Inferior parietal cortex (tissue), 1 donor: ENCODE data around the gene DCC.
A peak's percentile ranks its signal among the peaks of the same experiment; 100 is the strongest.

ENCODE experiments used
- DNase-seq: peaks from one replicate; pipeline ENCODE4 v3.0.0-alpha.2; 2016; ENCODE audit errors: extremely low spot score

DCC gene, protein sequence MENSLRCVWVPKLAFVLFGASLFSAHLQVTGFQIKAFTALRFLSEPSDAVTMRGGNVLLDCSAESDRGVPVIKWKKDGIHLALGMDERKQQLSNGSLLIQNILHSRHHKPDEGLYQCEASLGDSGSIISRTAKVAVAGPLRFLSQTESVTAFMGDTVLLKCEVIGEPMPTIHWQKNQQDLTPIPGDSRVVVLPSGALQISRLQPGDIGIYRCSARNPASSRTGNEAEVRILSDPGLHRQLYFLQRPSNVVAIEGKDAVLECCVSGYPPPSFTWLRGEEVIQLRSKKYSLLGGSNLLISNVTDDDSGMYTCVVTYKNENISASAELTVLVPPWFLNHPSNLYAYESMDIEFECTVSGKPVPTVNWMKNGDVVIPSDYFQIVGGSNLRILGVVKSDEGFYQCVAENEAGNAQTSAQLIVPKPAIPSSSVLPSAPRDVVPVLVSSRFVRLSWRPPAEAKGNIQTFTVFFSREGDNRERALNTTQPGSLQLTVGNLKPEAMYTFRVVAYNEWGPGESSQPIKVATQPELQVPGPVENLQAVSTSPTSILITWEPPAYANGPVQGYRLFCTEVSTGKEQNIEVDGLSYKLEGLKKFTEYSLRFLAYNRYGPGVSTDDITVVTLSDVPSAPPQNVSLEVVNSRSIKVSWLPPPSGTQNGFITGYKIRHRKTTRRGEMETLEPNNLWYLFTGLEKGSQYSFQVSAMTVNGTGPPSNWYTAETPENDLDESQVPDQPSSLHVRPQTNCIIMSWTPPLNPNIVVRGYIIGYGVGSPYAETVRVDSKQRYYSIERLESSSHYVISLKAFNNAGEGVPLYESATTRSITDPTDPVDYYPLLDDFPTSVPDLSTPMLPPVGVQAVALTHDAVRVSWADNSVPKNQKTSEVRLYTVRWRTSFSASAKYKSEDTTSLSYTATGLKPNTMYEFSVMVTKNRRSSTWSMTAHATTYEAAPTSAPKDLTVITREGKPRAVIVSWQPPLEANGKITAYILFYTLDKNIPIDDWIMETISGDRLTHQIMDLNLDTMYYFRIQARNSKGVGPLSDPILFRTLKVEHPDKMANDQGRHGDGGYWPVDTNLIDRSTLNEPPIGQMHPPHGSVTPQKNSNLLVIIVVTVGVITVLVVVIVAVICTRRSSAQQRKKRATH (N-terminal part only)

DNA sequence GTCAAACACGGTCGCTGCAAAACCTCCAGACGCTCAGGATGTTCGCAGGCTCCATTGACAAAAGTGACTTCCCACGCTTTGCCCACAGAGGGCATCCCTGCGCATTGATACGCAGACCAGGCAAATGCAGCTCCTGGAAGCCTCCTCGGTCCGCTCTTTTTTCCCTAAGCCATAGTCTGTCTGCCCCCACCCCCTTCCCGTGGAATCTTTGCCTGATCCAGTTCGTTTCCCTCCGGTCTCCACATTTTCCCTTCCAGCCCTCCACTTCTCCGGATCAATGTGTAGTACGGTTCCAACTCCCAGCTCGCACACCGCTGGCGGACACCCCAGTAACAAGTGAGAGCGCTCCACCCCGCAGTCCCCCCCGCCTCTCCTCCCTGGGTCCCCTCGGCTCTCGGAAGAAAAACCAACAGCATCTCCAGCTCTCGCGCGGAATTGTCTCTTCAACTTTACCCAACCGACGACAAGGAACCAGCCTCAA is at the start of gene DCC:
DCC (plus strand) TSS at position 307 of the 481 bp plus-strand sequence. CDS start 591 bp downstream, outside the sequence.
- DNase-seq: peak; percentile 79

DNA sequence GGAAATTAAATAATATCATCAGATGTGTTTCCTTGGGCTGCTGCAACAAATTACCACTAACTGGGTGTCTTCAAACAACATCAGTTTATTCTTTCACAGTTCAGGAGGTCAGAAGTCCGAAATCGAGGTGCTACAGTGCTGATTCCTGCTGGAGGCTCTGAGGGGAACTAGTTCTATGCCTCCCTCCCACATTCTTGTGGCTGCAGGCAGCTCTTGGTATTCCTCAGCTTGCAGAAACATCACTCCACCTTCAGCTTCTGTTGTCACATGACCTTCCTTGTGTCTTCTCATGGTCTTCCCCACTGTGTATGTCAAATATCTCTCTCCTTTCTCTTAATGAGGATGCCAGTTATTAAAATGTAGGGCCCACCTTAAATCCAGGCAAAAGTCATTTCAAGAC is 29.3 kb upstream of the DCC start:
- no peak for DNase-seq

DNA sequence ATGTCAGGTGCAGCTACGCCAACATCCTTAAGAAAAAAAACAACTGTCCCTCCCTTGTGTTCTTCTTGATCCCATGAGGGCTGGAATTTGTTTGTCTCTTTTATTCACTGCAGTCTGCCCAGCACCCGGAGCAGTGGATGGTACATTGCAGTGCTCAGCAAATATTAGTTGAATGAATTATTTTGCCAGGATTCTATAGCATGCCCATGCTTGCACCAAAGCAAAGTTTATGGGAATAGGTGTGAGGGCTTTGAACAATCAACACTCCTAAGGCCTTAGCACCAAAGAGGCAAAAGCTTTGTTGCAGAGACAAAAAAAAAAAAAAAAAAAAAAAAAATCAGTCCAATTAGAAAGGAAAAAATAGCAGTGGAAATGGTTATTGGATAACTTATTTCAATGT is 28.7 kb upstream of the DCC start:
- no peak for DNase-seq

DNA sequence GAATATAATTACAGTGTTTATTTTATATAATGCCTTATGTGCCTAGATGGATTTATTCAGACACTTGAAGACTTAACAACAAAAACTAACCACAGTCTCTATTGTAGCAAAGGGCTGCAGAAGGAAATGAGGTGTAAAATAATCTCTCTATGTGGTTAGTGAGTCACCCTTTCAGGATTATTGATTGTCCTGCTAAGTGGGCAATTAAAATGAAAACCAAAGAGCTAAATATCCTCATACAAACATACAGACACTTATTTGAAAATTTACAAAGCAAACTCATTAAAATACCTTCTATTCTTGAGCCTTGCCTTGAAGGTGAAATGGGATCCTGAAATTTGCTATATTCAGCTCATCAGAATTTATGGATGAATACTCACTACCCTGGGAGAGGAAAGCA is 27.7 kb upstream of the DCC start:
- no peak for DNase-seq

DNA sequence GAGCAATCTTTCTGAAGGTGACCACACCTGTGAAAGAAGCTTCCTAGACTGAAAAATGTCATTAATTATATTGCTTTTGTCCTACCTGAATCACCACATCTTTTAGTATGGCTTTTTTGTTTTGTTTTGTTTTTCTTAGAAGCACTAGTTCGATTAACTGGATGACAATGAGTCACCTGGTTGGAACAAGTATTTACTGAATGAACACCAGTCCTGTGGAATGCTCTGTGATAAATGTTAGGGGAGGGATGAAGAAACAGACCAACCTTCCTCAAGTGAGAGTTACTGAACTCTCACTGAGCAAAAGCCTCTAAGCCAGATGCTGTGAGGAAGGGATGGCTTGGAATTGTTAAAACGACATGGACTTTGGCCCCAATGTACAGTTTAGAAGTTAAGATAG is 26.8 kb upstream of the DCC start:
- no peak for DNase-seq

DNA sequence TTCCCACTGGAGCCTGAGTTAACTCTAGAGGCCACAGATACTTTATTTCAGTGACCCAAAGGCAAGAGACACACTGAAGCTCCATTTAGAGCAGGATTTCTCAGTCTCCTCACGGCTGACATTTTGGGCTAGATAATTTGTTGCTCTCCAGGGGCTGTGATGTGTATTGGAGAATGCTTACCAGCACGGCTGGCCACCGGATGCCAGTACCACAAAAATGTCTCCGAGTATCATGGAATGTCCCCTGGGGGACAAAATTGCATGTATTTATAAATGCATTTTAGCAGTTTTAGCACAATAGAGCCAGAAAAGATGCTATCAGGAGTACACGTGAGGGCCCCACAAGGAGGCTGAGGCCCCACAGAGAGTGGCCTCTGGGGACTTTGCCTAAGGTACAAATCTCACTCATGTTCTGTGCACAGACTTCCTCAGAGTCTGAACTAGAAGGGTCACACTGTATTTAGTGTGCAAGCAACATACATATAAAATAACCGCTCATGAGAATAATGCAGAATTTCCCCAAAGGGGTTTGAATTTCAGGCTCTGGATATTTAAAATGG is 20.5 kb upstream of the DCC start:
- no peak for DNase-seq

DNA sequence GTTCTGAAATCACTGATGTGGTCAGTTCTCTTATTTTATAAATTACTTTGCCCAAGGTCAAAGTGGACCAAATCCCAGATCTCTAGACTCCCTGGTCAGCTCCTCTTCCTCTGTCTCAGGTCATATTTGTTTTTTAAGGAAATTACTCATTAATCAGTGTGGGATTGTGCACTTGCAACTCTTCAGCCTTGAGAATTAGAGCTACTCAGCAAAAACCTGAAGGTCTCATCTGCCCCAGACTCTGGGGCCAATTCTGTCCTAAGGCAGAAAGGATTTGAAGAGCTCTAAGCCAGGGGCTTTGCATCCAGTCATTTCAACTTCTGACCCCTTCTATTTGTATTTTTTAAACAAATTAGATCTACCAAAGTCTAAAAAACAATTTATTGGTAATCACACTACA is 17.7 kb upstream of the DCC start:
- DNase-seq: no peak

DNA sequence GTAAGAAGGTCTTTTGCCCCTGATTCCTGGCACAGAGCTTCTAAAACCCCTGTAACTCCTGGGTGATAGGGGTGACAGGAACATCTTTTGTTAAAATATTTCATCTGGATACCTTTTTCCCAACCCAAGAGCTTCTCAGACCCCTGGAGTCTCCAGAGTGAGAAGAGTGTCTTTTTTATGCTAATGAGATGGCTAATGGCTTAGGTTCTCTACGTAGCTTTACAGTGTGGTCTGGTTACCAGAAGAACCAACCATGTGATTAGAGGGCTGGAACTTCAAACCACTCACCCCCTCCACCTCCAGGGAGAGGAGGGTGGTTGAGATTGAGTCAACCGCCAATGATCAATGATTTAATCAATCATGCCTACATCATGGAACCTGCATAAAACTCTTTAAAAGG is 16.2 kb upstream of the DCC start:
- no peak for DNase-seq

DNA sequence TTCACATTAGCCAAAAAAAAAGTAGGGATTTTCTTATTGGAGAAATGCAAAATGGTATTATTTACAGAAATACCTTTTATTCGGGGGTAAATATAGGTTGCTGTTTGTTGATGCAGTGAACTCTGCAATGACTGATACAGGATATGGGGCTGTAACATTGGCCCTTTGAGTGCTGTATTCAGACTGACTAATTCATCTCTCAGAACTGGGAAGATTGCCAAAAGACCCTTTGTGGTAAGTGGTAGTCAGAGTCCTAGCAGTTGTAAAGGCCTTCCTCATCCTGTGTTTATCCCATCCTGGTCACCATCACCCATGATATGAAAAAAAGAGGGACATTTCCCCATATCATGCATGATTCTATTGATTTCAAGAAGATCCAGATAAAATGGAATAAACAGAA is 14.0 kb upstream of the DCC start:
- no peak for DNase-seq

DNA sequence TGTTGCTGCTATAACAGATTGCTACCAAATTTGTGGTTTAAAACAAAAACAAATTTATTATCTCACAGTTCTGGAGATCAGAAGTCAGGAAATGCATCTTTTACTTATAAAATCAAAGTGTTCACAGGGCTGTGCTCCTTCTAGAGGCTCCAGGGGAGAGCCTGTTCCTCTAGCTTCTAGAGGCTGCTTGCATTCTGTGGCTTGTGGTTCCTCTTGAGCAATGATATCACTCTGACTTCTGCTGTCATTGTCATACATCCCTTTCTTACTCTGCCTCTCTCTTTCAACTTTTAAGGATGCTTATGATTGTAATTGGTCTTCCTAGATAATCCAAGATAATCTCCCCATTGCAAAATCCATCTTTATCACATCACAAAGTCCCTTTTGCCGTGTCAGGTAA is 6.1 kb upstream of the DCC start:
- DNase-seq: no peak

DNA sequence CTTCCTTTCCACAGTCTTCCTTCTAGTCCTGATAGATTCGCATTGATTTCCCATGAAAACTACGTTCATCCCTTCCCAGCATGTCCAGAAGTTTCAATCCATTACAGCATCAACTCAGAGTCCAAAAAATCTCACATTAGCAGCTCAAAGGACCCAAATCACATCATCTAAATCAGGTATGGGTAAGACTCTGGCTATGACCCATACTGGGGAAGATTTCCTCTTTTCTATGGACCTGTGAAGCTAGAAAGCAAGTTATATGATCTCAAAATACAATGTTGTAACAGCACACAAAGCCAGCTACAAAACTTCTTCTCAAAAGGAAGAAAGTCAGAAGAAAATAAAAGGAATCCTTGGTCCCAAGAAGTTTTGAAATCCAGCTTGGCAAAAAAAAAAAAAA is 5.7 kb upstream of the DCC start:
- DNase-seq: no peak

DNA sequence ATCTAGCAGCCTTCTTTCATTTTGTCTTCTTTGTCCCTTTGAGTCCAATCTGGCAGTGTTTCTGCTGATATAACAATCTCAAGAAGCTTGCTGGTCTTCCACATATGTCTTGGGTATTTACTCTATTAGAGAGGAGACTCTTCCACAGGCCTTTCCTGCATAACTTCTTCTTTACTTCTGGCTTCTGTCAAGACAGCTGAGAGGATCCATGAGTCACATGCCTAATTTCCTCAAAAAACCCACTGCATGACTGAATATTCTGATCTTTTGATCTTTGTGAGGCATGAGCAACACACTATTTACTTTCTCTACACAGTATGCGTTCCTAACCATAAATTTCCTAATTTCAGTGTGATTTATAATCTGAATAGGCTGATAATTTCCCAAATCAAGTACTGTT is 5.1 kb upstream of the DCC start:
- DNase-seq: no peak

DNA sequence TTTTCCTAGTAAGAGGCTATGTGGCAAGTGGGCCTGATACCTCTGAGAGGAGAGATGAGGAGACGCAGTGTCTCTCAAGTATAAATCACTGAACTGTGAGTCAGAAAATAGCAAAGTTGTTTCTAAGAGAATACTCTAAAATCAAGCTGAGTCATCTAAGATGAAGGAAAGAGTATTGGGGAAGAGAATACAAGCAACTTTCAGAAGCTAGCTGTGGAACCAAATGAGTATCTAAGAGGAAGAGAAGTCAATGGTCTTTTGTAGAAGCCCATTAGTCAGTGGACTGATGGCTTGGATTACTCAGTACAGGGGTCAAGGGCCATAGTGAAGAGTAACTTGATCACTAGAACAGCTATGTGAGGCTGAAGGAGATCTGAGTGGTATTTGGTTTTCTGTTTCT is 2.7 kb upstream of the DCC start:
- DNase-seq: no peak

DNA sequence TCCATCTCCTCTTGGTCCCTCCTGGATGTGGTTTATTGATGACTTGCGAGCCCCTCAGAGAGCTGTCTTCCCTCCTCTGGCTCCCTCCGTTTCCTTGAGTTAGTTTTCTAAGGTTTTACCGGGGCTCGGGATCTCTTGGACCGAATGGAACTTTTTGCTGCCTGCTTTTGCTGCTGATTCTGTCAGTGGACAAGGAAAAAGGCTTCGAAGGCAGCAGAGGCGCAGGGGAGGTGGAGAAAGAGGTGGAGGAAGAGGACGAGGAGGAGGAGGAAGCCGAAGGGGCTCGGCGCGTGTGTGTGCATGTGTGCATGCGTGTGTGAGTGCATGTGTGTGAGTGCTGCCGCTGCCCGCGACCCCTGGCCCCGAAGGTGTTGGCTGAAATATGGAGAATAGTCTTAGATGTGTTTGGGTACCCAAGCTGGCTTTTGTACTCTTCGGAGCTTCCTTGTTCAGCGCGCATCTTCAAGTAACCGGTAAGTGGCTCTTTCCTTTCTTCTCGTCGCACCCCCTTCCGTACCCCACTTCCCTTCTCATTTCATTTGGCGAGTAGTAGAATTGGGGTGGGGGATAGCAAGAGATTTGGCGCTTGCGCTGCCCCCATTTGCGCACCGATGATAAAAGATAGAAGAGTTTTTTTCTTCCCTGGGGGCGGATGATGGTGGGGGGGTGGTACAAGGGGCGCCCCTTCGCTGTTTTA is 557 bp downstream of the DCC start:
- no peak for DNase-seq

DNA sequence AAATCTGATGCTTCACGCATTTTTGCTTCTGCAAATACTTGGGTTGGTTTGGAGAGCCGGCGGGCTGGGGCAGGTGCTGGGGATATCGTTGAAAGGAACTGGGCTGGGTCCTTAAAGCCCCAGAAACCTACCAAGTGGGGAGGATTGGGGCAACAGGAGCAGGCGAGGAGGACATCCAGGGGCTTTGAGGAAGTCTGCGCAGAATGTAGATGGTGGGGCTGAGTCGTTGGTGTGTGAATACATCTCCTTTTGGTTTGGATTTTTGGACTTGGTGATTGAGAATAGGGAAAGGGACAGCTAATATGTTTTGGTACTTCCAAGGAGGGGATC is 1.1 kb downstream of the DCC start:
- no peak for DNase-seq

DNA sequence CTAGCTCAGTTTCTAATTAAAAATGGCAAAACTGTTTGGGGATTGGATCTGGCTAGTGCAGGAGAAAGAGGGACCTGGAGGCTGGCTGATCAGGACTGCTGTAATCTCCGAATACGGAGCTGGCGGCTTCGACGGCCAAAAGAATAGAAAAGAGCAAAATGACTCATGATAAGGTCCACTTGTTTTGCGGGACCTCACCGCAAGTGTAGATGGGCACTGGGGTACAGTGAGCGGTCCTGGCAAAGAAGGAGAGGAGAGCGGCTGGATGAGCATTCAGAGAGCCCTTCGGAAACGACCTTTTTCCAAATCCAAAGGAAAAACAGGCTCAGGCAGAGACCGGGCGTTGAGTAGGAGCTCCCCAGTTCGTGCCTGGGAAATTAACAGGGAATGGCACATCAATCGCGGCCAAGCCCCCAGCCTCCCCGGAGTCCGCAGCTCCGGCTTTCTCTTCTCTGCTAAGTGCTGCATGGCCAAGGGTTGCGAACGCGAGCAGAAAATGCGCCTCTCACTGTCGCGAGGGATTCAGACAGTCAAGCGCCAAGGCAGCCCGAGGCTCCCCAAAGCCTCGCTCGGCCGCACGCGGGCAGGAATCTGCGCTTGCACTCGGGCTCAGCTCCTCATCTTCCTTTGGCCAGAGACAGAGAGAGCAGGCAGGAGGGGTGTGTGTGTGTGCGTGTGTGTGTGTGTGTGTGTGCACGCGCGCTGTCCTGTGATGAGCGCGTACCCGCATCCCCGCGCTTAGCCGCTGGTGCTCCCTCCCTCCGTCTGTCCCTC is 1.8 kb downstream of the DCC start:
- peak; percentile 43 for DNase-seq

DNA sequence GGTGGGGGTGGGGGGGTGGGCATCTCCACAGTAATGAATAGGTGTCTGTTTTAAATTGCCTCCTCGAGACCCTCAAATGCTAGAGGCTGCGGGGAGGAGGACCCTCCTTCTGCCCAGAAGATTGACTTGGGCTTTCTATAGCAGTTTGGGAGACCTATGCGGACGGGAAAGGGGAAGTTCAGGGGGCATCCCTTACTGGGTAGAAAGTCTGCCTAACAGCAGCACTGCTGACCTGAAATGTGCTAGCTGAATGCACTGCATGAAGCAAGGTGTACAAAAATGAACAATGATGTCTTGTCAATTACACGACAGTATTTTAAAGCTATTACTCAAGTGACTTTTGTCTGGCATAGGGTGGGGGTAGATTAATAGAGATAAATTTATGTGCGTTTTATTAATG is 2.5 kb downstream of the DCC start:
- DNase-seq: no peak

DNA sequence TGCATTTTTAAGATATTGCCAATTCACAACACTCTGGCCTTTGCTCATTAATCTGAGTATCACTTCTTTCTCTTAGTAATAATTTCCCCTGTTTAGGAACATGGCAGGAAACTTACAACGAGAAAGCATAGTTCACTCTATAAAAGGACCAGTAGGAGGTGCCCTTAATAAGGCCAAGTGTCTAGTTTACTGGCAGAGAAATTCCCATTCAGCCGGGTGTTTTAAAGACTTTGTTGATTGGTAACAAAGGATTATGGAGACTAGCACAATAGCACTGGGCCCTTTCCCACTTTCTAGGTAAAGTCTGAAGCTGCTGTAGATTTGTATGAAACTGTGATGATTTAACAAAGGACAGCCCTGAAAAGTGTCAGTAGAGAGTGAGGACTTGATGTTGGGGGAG is 3.1 kb downstream of the DCC start:
- DNase-seq: peak; percentile 77

DNA sequence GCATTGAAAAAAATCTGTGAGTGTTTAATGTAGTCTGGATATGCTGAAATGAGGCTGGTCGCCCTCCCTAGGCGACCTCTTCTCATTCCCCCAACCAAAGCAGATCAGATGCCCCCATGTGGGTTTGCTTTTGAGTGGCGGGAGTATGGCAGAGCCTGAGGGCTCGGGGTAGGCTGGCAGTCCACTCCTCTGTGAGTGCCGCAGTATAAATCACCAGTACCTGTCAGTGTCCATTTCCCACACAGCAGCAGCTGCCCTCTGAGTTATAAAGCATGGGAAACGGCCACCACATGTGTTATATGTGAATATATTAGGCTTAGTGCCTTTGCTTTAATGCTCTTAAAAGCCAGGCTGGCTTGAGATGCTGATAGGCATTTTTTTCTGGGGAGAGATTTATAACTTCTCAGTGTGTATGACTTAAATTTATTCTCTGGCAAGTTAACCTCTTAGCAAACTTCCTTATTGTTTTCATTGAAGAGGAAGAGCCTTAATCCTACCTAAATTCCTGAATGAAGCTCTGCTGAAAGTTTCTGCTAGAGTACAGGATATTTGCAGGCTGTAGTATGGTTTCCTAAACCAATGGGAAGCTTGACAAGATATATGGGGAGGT is 3.8 kb downstream of the DCC start:
- no peak for DNase-seq

DNA sequence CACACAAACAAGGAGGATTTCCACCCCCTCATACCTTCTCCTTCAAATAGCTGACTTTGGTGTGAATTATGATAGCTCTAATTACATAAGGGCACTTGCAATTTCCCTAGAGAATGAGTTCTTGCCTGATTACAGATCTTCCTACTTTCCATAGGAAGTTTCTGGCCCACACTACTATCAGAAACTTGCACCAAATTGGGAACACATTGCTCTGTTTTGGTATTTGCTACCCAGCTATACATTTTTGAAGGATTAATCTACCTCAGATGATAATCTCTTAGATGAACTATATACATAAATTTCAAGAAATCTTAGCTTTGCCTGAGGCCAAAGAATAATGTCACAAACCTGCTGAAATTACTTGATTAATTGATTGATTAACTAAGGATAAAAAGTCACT is 4.9 kb downstream of the DCC start:
- no peak for DNase-seq
